ENCODE measurements around the gene BAIAP3.
"Not testable (repeated sequence)": the region's sequence is repeated elsewhere in the genome, so short reads cannot be mapped to it uniquely, and the experiment has no call there.

BAIAP3 gene

GRCh38 chr16:1319041-1319440 is 14.4 kb upstream of the BAIAP3 start:
- no peak for DNase-seq

GRCh38 chr16:1320097-1320496 is 13.3 kb upstream of the BAIAP3 start:
- no peak for DNase-seq

- DNase-seq: no peak
Observed at GRCh38 chr16:1320658-1321240, 12.7 kb upstream of the BAIAP3 start.

GRCh38 chr16:1322407-1322806 is 11.0 kb upstream of the BAIAP3 start:
- no peak for DNase-seq

GRCh38 chr16:1323296-1324239 is 9.9 kb upstream of the BAIAP3 start:
- no peak for DNase-seq

- DNase-seq: no peak
Observed at GRCh38 chr16:1324286-1324826, 9.1 kb upstream of the BAIAP3 start.

- DNase-seq: no peak
Observed at GRCh38 chr16:1325261-1325660, 8.2 kb upstream of the BAIAP3 start.

GRCh38 chr16:1325673-1326371 is 7.6 kb upstream of the BAIAP3 start:
- DNase-seq: no peak

GRCh38 chr16:1326391-1326790 is 7.1 kb upstream of the BAIAP3 start:
- no peak for DNase-seq

GRCh38 chr16:1326946-1327618 is 6.4 kb upstream of the BAIAP3 start:
- DNase-seq: no peak

GRCh38 chr16:1327619-1327947 is 5.9 kb upstream of the BAIAP3 start:
- no peak for DNase-seq

- DNase-seq: not testable (repeated sequence)
Observed at GRCh38 chr16:1328136-1328535, 5.3 kb upstream of the BAIAP3 start.

GRCh38 chr16:1328961-1329360 is 4.5 kb upstream of the BAIAP3 start:
- DNase-seq: not testable (repeated sequence)

GRCh38 chr16:1330260-1330914 is 3.1 kb upstream of the BAIAP3 start:
- DNase-seq: no peak

GRCh38 chr16:1330931-1331711 is 2.3 kb upstream of the BAIAP3 start:
- DNase-seq: no peak

- DNase-seq: peak; percentile 91
Observed at GRCh38 chr16:1331712-1332617, 1.5 kb upstream of the BAIAP3 start.

GRCh38 chr16:1332618-1333148 is 762 bp upstream of the BAIAP3 start:
- no peak for DNase-seq

GRCh38 chr16:1333854-1334700 is 632 bp downstream of the BAIAP3 start:
- no peak for DNase-seq

- DNase-seq: no peak
Observed at GRCh38 chr16:1334739-1335138, 1.3 kb downstream of the BAIAP3 start.

Measured in DMS153 (cell line).